ENCODE data around the gene CMBL. TPM values are rescaled to one million over a fixed set of nuclear protein-coding genes. Genes with fewer than 3 reads are reported as not detected.

The CMBL gene
- total and polyA plus RNA-seq, 9 donors, result 24.1 to 89.7 (median 74.4) TPM

GRCh38 chr5:10323588-10324488 is 16.1 kb upstream of the CMBL start:
- no peak overlapping the region for H3K4me3 ChIP-seq (ENCODE audit: low read length)
- no peak overlapping the region for H3K27ac ChIP-seq (ENCODE audit: low read length)
- H3K36me3 ChIP-seq (ENCODE audit: control insufficient read depth, insufficient read depth, low read length), result no peaks in the 10 kb centered on the region
- no peaks in the 10 kb centered on the region for H3K9me3 ChIP-seq (replicated peaks; ENCODE audit: control insufficient read depth, low read depth, low read length)
- H3K4me1 ChIP-seq (ENCODE audit: control insufficient read depth, insufficient read depth, low read length), result peaks cover 9% of the 10 kb centered on the region
- peak; percentile 18 for DNase-seq
- 73% methylated on average over 2 of the region's 6 CpGs for WGBS (ENCODE audit: insufficient coverage)
- no peaks in the 10 kb centered on the region for H3K27me3 ChIP-seq (ENCODE audit: control insufficient read depth, insufficient read depth, low read length)

- peaks cover 6% of the 10 kb centered on the region for H3K4me1 ChIP-seq (ENCODE audit: control insufficient read depth, insufficient read depth, low read length)
These were observed 14.2 kb upstream of the CMBL start for GRCh38 chr5:10321882-10322281.

GRCh38 chr5:10320793-10321192 is 13.1 kb upstream of the CMBL start:
- 59% methylated on average over 3 of the region's 3 CpGs for WGBS (ENCODE audit: insufficient coverage)
- H3K4me1 ChIP-seq (ENCODE audit: control insufficient read depth, insufficient read depth, low read length), result peaks cover 6% of the 10 kb centered on the region

More at GRCh38 chr5:10321882-10322281, 14.2 kb upstream of the CMBL start:
- Histone ChIP-seq H3K4me3 (ENCODE audit: low read length) (no peak overlapping the region), H3K27ac (ENCODE audit: low read length) (no peak overlapping the region), H3K36me3 (ENCODE audit: control insufficient read depth, insufficient read depth, low read length) (no peaks in the 10 kb centered on the region), H3K27me3 (ENCODE audit: control insufficient read depth, insufficient read depth, low read length) (no peaks in the 10 kb centered on the region), H3K9me3 (replicated peaks; ENCODE audit: control insufficient read depth, low read depth, low read length) (no peaks in the 10 kb centered on the region)
- no peak for DNase-seq
- WGBS (ENCODE audit: insufficient coverage), result 74% methylated on average over 6 of the region's 9 CpGs

GRCh38 chr5:10319202-10319851 is 11.6 kb upstream of the CMBL start:
- Histone ChIP-seq H3K4me3 (ENCODE audit: low read length) (no peak overlapping the region), H3K36me3 (ENCODE audit: control insufficient read depth, insufficient read depth, low read length) (no peaks in the 10 kb centered on the region), H3K9me3 (replicated peaks; ENCODE audit: control insufficient read depth, low read depth, low read length) (no peaks in the 10 kb centered on the region), H3K27me3 (ENCODE audit: control insufficient read depth, insufficient read depth, low read length) (no peaks in the 10 kb centered on the region), H3K27ac (ENCODE audit: low read length) (no peak overlapping the region), H3K4me1 (ENCODE audit: control insufficient read depth, insufficient read depth, low read length) (peaks cover 2% of the 10 kb centered on the region)
- WGBS (ENCODE audit: insufficient coverage), result 87% methylated on average over 7 of the region's 11 CpGs
- no peak for DNase-seq

More at GRCh38 chr5:10320793-10321192, 13.1 kb upstream of the CMBL start:
- no peak overlapping the region for H3K27ac ChIP-seq (ENCODE audit: low read length)
- no peak overlapping the region for H3K4me3 ChIP-seq (ENCODE audit: low read length)
- no peaks in the 10 kb centered on the region for H3K9me3 ChIP-seq (replicated peaks; ENCODE audit: control insufficient read depth, low read depth, low read length)
- no peaks in the 10 kb centered on the region for H3K27me3 ChIP-seq (ENCODE audit: control insufficient read depth, insufficient read depth, low read length)
- no peak for DNase-seq
- H3K36me3 ChIP-seq (ENCODE audit: control insufficient read depth, insufficient read depth, low read length), result no peaks in the 10 kb centered on the region

GRCh38 chr5:10317825-10318682 is 10.4 kb upstream of the CMBL start:
- DNase-seq, result no peak
- H3K27me3 ChIP-seq (ENCODE audit: control insufficient read depth, insufficient read depth, low read length), result no peaks in the 10 kb centered on the region
- H3K27ac ChIP-seq (ENCODE audit: low read length), result no peak overlapping the region
- no peak overlapping the region for H3K4me3 ChIP-seq (ENCODE audit: low read length)
- peaks cover 2% of the 10 kb centered on the region for H3K4me1 ChIP-seq (ENCODE audit: control insufficient read depth, insufficient read depth, low read length)
- H3K36me3 ChIP-seq (ENCODE audit: control insufficient read depth, insufficient read depth, low read length), result no peaks in the 10 kb centered on the region
- H3K9me3 ChIP-seq (replicated peaks; ENCODE audit: control insufficient read depth, low read depth, low read length), result no peaks in the 10 kb centered on the region
- 69% methylated on average over 3 of the region's 6 CpGs for WGBS (ENCODE audit: insufficient coverage)

GRCh38 chr5:10315824-10316509 is 8.3 kb upstream of the CMBL start:
- Histone ChIP-seq H3K27me3 (ENCODE audit: control insufficient read depth, insufficient read depth, low read length) (no peaks in the 10 kb centered on the region), H3K9me3 (replicated peaks; ENCODE audit: control insufficient read depth, low read depth, low read length) (no peaks in the 10 kb centered on the region), H3K4me3 (ENCODE audit: low read length) (no peak overlapping the region), H3K36me3 (ENCODE audit: control insufficient read depth, insufficient read depth, low read length) (no peaks in the 10 kb centered on the region), H3K4me1 (ENCODE audit: control insufficient read depth, insufficient read depth, low read length) (peaks cover 2% of the 10 kb centered on the region), H3K27ac (ENCODE audit: low read length) (no peak overlapping the region)
- no peak for DNase-seq
- 88% methylated on average over 14 of the region's 15 CpGs for WGBS (ENCODE audit: insufficient coverage)

- Histone ChIP-seq H3K36me3 (ENCODE audit: control insufficient read depth, insufficient read depth, low read length) (no peaks in the 10 kb centered on the region), H3K27me3 (ENCODE audit: control insufficient read depth, insufficient read depth, low read length) (no peaks in the 10 kb centered on the region), H3K4me1 (ENCODE audit: control insufficient read depth, insufficient read depth, low read length) (peaks cover 2% of the 10 kb centered on the region), H3K27ac (ENCODE audit: low read length) (no peak overlapping the region), H3K9me3 (replicated peaks; ENCODE audit: control insufficient read depth, low read depth, low read length) (no peaks in the 10 kb centered on the region), H3K4me3 (ENCODE audit: low read length) (no peak overlapping the region)
- DNase-seq, result peak; percentile 37
- 67% methylated on average over 2 of the region's 5 CpGs for WGBS (ENCODE audit: insufficient coverage)
These were observed 7.5 kb upstream of the CMBL start for GRCh38 chr5:10315201-10315600.

- H3K36me3 ChIP-seq (ENCODE audit: control insufficient read depth, insufficient read depth, low read length), result no peaks in the 10 kb centered on the region
- peaks cover 6% of the 10 kb centered on the region for H3K4me1 ChIP-seq (ENCODE audit: control insufficient read depth, insufficient read depth, low read length)
- no peak overlapping the region for H3K27ac ChIP-seq (ENCODE audit: low read length)
- H3K27me3 ChIP-seq (ENCODE audit: control insufficient read depth, insufficient read depth, low read length), result peaks cover 3% of the 10 kb centered on the region
- H3K4me3 ChIP-seq (ENCODE audit: low read length), result no peak overlapping the region
- WGBS (ENCODE audit: insufficient coverage), result 92% methylated on average over 5 of the region's 10 CpGs
- DNase-seq, result no peak
- H3K9me3 ChIP-seq (replicated peaks; ENCODE audit: control insufficient read depth, low read depth, low read length), result no peaks in the 10 kb centered on the region
These were observed 4.1 kb upstream of the CMBL start for GRCh38 chr5:10311595-10312425.

All from muscle of leg (tissue), 11 donors.